ENCODE results near the gene KCNE2.

The KCNE2 gene

GRCh38 chr21:34363733-34364132 lies at the start of gene KCNE2:
Gene KCNE2, plus strand, starts transcription at chr21:34364006. Its CDS starts 6,473 bp downstream, at chr21:34370479.
- DNase-seq (ENCODE audit: low spot score), result no peak

GRCh38 chr21:34319585-34319984 lies 44.2 kb upstream of the KCNE2 start:
- no peak for DNase-seq (ENCODE audit: low spot score)

- no peak for DNase-seq (ENCODE audit: low spot score)
These were observed 43.8 kb upstream of the KCNE2 start for GRCh38 chr21:34320011-34320410.

- no peak for DNase-seq (ENCODE audit: low spot score)
These were observed 33.8 kb upstream of the KCNE2 start for GRCh38 chr21:34330055-34330454.

GRCh38 chr21:34331726-34332125 lies 32.1 kb upstream of the KCNE2 start:
- DNase-seq (ENCODE audit: low spot score), result no peak

- no peak for DNase-seq (ENCODE audit: low spot score)
These were observed 31.5 kb upstream of the KCNE2 start for GRCh38 chr21:34332347-34332746.

GRCh38 chr21:34333121-34333739 lies 30.6 kb upstream of the KCNE2 start:
- DNase-seq (ENCODE audit: low spot score), result no peak

GRCh38 chr21:34335316-34335715 lies 28.5 kb upstream of the KCNE2 start:
- DNase-seq (ENCODE audit: low spot score), result no peak

- no peak for DNase-seq (ENCODE audit: low spot score)
These were observed 27.6 kb upstream of the KCNE2 start for GRCh38 chr21:34336245-34336644.

GRCh38 chr21:34336756-34337391 lies 26.9 kb upstream of the KCNE2 start:
- DNase-seq (ENCODE audit: low spot score), result no peak

- DNase-seq (ENCODE audit: low spot score), result no peak
These were observed 26.1 kb upstream of the KCNE2 start for GRCh38 chr21:34337741-34338140.

GRCh38 chr21:34338226-34338625 lies 25.6 kb upstream of the KCNE2 start:
- no peak for DNase-seq (ENCODE audit: low spot score)

GRCh38 chr21:34340061-34340460 lies 23.7 kb upstream of the KCNE2 start:
- DNase-seq (ENCODE audit: low spot score), result no peak

- DNase-seq (ENCODE audit: low spot score), result no peak
These were observed 21.3 kb upstream of the KCNE2 start for GRCh38 chr21:34342476-34342875.

GRCh38 chr21:34343347-34343746 lies 20.5 kb upstream of the KCNE2 start:
- no peak for DNase-seq (ENCODE audit: low spot score)

- DNase-seq (ENCODE audit: low spot score), result no peak
These were observed 19.9 kb upstream of the KCNE2 start for GRCh38 chr21:34343838-34344381.

- DNase-seq (ENCODE audit: low spot score), result no peak
These were observed 19.2 kb upstream of the KCNE2 start for GRCh38 chr21:34344584-34344983.

GRCh38 chr21:34345091-34345871 lies 18.5 kb upstream of the KCNE2 start:
- DNase-seq (ENCODE audit: low spot score), result no peak

- no peak for DNase-seq (ENCODE audit: low spot score)
These were observed 17.9 kb upstream of the KCNE2 start for GRCh38 chr21:34345892-34346291.

- DNase-seq (ENCODE audit: low spot score), result no peak
These were observed 14.8 kb upstream of the KCNE2 start for GRCh38 chr21:34348890-34349519.

- peak; percentile 32 for DNase-seq (ENCODE audit: low spot score)
These were observed 12.0 kb upstream of the KCNE2 start for GRCh38 chr21:34351786-34352241.

GRCh38 chr21:34352556-34352955 lies 11.2 kb upstream of the KCNE2 start:
- DNase-seq (ENCODE audit: low spot score), result no peak
